AML-193 (cell line): ENCODE measurements around the gene CTBP2.
A peak's percentile ranks its signal among the peaks of the same experiment; 100 is the strongest.
"Not testable (repeated sequence)": the region's sequence is repeated elsewhere in the genome, so short reads cannot be mapped to it uniquely, and the experiment has no call there.

Experiments
- DNase-seq, 2 experiments: peaks; one replicate each; lab custom pipeline; 2025; lab: John Stamatoyannopoulos, UW

CTBP2 gene

GRCh38 chr10:124997771-124998623 is 162.4 kb downstream of the CTBP2 start:
- DNase-seq, result no peak

GRCh38 chr10:124997306-124997705 is 163.1 kb downstream of the CTBP2 start:
- DNase-seq, result no peak

GRCh38 chr10:124996854-124997215 is 163.5 kb downstream of the CTBP2 start:
- no peak for DNase-seq

- DNase-seq, result no peak
Observed at GRCh38 chr10:124996127-124996853, 164.1 kb downstream of the CTBP2 start.

- no peak for DNase-seq
Observed at GRCh38 chr10:124995605-124996004, 164.8 kb downstream of the CTBP2 start.

GRCh38 chr10:124994573-124995473 is 165.5 kb downstream of the CTBP2 start:
- no peak for DNase-seq

- DNase-seq, result no peak
Observed at GRCh38 chr10:124993736-124994451, 166.5 kb downstream of the CTBP2 start.

GRCh38 chr10:124993345-124993708 is 167.0 kb downstream of the CTBP2 start:
- no peak for DNase-seq

GRCh38 chr10:124992462-124993344 is 167.7 kb downstream of the CTBP2 start:
- peak; percentile 25 to 32 for DNase-seq

- DNase-seq, result no peak
Observed at GRCh38 chr10:124991835-124992234, 168.5 kb downstream of the CTBP2 start.

- no peak for DNase-seq
Observed at GRCh38 chr10:124990671-124991625, 169.4 kb downstream of the CTBP2 start.

GRCh38 chr10:124989526-124989925 is 170.8 kb downstream of the CTBP2 start:
- DNase-seq, result no peak

- DNase-seq, result not testable (repeated sequence)
Observed at GRCh38 chr10:124988753-124989152, 171.6 kb downstream of the CTBP2 start.

- no peak for DNase-seq
Observed at GRCh38 chr10:124987788-124988187, 172.6 kb downstream of the CTBP2 start.

- no peak for DNase-seq
Observed at GRCh38 chr10:124985162-124985561, 175.2 kb downstream of the CTBP2 start.

GRCh38 chr10:124984376-124984775 is 176.0 kb downstream of the CTBP2 start:
- no peak for DNase-seq

GRCh38 chr10:124983321-124983720 is 177.0 kb downstream of the CTBP2 start:
- no peak for DNase-seq

- no peak for DNase-seq
Observed at GRCh38 chr10:124978376-124978725, 182.0 kb downstream of the CTBP2 start.

GRCh38 chr10:124977648-124978375 is 182.6 kb downstream of the CTBP2 start:
- DNase-seq, result no peak
